ENCODE results near the gene FSTL4. TPM values are rescaled to one million over a fixed set of nuclear protein-coding genes. Genes with fewer than 3 reads are reported as not detected.

Gene FSTL4
- total RNA-seq, 2 donors from 2014 or later: not detected

GRCh38 chr5:133356396-133356983, 255.9 kb downstream of the FSTL4 start:
- peak; percentile 9 for DNase-seq (ENCODE audit: low spot score)
- no peaks in the 10 kb centered on the region for H3K4me1 ChIP-seq
- TF ChIP-seq CTCF (IDR thresholded peaks at IDR 0.05): no peak
- H3K36me3 ChIP-seq: no peaks in the 10 kb centered on the region
- H3K27me3 ChIP-seq: no peaks in the 10 kb centered on the region
- H3K9me3 ChIP-seq: no peaks in the 10 kb centered on the region
- H3K4me3 ChIP-seq: no peak overlapping the region
- no peak overlapping the region for H3K27ac ChIP-seq

GRCh38 chr5:133354323-133355185, 257.8 kb downstream of the FSTL4 start:
- H3K4me3 ChIP-seq: no peak overlapping the region
- DNase-seq (ENCODE audit: low spot score): peak; percentile 36
- no peaks in the 10 kb centered on the region for H3K36me3 ChIP-seq
- H3K4me1 ChIP-seq: no peaks in the 10 kb centered on the region
- no peak overlapping the region for H3K27ac ChIP-seq
- TF ChIP-seq CTCF (IDR thresholded peaks at IDR 0.05): no peak
- no peaks in the 10 kb centered on the region for H3K27me3 ChIP-seq
- H3K9me3 ChIP-seq: no peaks in the 10 kb centered on the region

GRCh38 chr5:133353741-133354140, 258.6 kb downstream of the FSTL4 start:
- H3K27ac ChIP-seq: no peak overlapping the region
- H3K4me1 ChIP-seq: no peaks in the 10 kb centered on the region
- no peaks in the 10 kb centered on the region for H3K36me3 ChIP-seq
- no peak for TF ChIP-seq CTCF (IDR thresholded peaks at IDR 0.05)
- no peak overlapping the region for H3K4me3 ChIP-seq
- H3K27me3 ChIP-seq: no peaks in the 10 kb centered on the region
- no peaks in the 10 kb centered on the region for H3K9me3 ChIP-seq
- DNase-seq (ENCODE audit: low spot score): peak; percentile 34

DNA sequence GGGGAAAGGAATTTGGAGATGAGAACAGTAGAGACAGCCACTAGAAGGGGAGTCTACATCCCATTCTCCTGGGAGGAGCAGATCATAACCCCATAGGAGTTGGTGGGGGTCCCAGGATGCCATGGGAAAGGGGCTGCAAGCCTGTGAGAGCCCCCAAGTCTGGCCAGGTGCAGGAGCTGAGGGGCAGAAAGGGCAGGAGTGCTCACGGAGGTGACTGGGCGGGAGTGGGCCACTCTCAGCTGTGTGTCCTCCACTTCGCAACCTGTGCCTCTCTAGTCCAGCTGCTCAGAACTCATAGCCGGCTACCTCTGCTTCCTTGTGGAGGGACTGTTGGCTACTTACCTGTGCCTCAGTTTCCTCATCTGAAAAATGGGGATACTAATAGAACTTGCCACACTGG, 263.9 kb downstream of the FSTL4 start:
- no peaks in the 10 kb centered on the region for H3K27me3 ChIP-seq
- no peak for TF ChIP-seq CTCF (IDR thresholded peaks at IDR 0.05)
- DNase-seq (ENCODE audit: low spot score): no peak

GRCh38 chr5:133347039-133347438, 265.3 kb downstream of the FSTL4 start:
- H3K27ac ChIP-seq: no peak overlapping the region
- no peaks in the 10 kb centered on the region for H3K36me3 ChIP-seq
- no peak overlapping the region for H3K4me3 ChIP-seq
- peaks cover 0 to 6% of the 10 kb centered on the region in 2 donors for H3K9me3 ChIP-seq
- no peaks in the 10 kb centered on the region for H3K4me1 ChIP-seq
- TF ChIP-seq CTCF (IDR thresholded peaks at IDR 0.05): no peak
- DNase-seq (ENCODE audit: low spot score): no peak
- no peaks in the 10 kb centered on the region for H3K27me3 ChIP-seq

More for the DNA sequence above, 263.9 kb downstream of the FSTL4 start:
- Histone ChIP-seq H3K27ac (no peak overlapping the region), H3K36me3 (no peaks in the 10 kb centered on the region), H3K9me3 (peaks cover 0 to 6% of the 10 kb centered on the region in 2 donors), H3K4me3 (no peak overlapping the region), H3K4me1 (no peaks in the 10 kb centered on the region)
